WTC11 (cell line): ENCODE results near the gene TRIM25. TPM values are rescaled to one million over a fixed set of nuclear protein-coding genes. Genes with fewer than 3 reads are reported as not detected.

Experiments
- CBFB ChIP-seq: sonication (generic); formaldehyde crosslinking; IDR thresholded peaks from 2 replicates; pipeline ENCODE4 v1.8.1; 2022; ENCODE audit warnings: mild to moderate bottlenecking, low read depth, missing genetic modification reagents
- ESRRA ChIP-seq: sonication (generic); formaldehyde crosslinking; IDR thresholded peaks from 2 replicates; pipeline ENCODE4 v1.8.1; 2022; ENCODE audit warnings: mild to moderate bottlenecking, missing genetic modification reagents, borderline replicate concordance
- GABPB1 ChIP-seq: sonication (generic); formaldehyde crosslinking; IDR thresholded peaks from 2 replicates; pipeline ENCODE4 v1.8.1; 2023; ENCODE audit warnings: mild to moderate bottlenecking, missing genetic modification reagents
- PRDM15 ChIP-seq: sonication (generic); formaldehyde crosslinking; IDR thresholded peaks from 2 replicates; pipeline ENCODE4 v1.8.0; 2022; ENCODE audit warnings: missing genetic modification reagents
- SP1 ChIP-seq: sonication (generic); formaldehyde crosslinking; conservative IDR thresholded peaks from 2 replicates; pipeline ENCODE4 v1.8.1; 2022; ENCODE audit warnings: missing genetic modification reagents
- ZMAT4 ChIP-seq: fragments of 250-450 bp; sonication (Bioruptor Pico); IDR thresholded peaks from 2 replicates; pipeline ENCODE4 v1.9.0; 2021; ENCODE audit warnings: mild to moderate bottlenecking
- ZNF416 ChIP-seq: fragments of 250-450 bp; sonication (Bioruptor Pico); IDR thresholded peaks from 2 replicates; pipeline ENCODE4 v1.9.0; 2021; ENCODE audit warnings: mild to moderate bottlenecking, inconsistent platforms
- total RNA-seq: library from RNA; stranded (reverse); gene quantifications from 3 replicates; pipeline ENCODE4 v1.2.3, GENCODE V29; 2021
- TF ChIP-seq, protein P1 (sequence below): sonication (generic); formaldehyde crosslinking; IDR thresholded peaks from 2 replicates; pipeline ENCODE4 v1.8.1; 2023; ENCODE audit warnings: mild to moderate bottlenecking, missing genetic modification reagents, borderline replicate concordance
- TF ChIP-seq, protein P2 (sequence below): sonication (generic); formaldehyde crosslinking; IDR thresholded peaks from 2 replicates; pipeline ENCODE4 v1.8.1; 2022; ENCODE audit warnings: mild to moderate bottlenecking, moderate library complexity, missing genetic modification reagents
- TF ChIP-seq, protein P3 (sequence below): fragments of 250-450 bp; sonication (Bioruptor Pico); IDR thresholded peaks from 2 replicates; pipeline ENCODE4 v1.8.0; 2021; ENCODE audit warnings: mild to moderate bottlenecking
- TF ChIP-seq, protein P4 (sequence below): fragments of 250-450 bp; sonication (Bioruptor Pico); IDR thresholded peaks from 2 replicates; pipeline ENCODE4 v1.9.0; 2021; ENCODE audit warnings: mild to moderate bottlenecking
- TF ChIP-seq, protein P5 (sequence below): sonication (generic); formaldehyde crosslinking; IDR thresholded peaks from 2 replicates; pipeline ENCODE4 v1.8.1; 2023; ENCODE audit warnings: mild to moderate bottlenecking, missing genetic modification reagents

TRIM25 gene
- total RNA-seq, 1 experiment from 2014 or later: 49.0 TPM

DNA sequence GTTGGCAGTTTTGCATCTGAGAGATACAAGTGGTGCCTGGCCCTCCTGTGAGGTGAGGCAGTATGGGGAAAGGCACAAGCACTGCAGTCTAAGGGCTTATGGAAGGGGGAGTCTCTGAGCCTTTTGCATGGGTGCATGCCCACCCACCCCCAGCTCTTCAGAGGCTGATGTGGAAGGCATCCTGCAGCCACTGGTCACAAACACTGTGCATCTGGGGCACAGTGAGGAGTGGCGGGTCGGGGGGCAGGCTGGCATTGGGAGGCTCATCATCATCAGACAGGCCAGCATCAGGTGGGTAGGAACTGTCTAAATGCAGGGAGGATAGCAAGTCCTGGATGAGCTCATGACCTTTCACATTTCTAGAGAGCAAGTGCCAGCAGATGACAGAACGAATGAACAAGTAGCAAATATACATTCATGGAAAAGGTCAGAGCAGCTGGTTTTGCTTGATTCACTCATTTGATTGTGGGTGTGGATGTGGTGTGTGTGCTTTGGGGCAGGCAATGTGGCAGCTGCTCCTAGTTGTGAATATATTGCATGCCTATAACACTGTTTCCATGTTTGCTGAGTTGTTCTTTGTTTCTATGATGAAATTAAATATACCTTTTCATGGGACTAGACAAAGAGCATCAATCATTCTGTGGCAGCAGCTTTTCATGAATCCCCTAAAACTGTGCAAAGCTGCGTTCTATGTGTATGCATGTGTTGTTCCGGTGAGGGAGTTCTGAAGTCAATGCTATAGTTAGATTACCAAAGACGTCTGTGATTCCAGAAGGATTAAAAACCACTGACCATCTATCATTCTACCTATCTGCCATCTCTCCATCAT lies 29.2 kb downstream of the TRIM25 start (continued):
- TF ChIP-seq, protein P1, sequence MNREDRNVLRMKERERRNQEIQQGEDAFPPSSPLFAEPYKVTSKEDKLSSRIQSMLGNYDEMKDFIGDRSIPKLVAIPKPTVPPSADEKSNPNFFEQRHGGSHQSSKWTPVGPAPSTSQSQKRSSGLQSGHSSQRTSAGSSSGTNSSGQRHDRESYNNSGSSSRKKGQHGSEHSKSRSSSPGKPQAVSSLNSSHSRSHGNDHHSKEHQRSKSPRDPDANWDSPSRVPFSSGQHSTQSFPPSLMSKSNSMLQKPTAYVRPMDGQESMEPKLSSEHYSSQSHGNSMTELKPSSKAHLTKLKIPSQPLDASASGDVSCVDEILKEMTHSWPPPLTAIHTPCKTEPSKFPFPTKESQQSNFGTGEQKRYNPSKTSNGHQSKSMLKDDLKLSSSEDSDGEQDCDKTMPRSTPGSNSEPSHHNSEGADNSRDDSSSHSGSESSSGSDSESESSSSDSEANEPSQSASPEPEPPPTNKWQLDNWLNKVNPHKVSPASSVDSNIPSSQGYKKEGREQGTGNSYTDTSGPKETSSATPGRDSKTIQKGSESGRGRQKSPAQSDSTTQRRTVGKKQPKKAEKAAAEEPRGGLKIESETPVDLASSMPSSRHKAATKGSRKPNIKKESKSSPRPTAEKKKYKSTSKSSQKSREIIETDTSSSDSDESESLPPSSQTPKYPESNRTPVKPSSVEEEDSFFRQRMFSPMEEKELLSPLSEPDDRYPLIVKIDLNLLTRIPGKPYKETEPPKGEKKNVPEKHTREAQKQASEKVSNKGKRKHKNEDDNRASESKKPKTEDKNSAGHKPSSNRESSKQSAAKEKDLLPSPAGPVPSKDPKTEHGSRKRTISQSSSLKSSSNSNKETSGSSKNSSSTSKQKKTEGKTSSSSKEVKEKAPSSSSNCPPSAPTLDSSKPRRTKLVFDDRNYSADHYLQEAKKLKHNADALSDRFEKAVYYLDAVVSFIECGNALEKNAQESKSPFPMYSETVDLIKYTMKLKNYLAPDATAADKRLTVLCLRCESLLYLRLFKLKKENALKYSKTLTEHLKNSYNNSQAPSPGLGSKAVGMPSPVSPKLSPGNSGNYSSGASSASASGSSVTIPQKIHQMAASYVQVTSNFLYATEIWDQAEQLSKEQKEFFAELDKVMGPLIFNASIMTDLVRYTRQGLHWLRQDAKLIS (CRISPR knock-in tag): no peak
- TF ChIP-seq, protein P2, sequence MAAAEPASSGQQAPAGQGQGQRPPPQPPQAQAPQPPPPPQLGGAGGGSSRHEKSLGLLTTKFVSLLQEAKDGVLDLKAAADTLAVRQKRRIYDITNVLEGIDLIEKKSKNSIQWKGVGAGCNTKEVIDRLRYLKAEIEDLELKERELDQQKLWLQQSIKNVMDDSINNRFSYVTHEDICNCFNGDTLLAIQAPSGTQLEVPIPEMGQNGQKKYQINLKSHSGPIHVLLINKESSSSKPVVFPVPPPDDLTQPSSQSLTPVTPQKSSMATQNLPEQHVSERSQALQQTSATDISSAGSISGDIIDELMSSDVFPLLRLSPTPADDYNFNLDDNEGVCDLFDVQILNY (CRISPR knock-in tag): no peak
- TF ChIP-seq, protein P3, sequence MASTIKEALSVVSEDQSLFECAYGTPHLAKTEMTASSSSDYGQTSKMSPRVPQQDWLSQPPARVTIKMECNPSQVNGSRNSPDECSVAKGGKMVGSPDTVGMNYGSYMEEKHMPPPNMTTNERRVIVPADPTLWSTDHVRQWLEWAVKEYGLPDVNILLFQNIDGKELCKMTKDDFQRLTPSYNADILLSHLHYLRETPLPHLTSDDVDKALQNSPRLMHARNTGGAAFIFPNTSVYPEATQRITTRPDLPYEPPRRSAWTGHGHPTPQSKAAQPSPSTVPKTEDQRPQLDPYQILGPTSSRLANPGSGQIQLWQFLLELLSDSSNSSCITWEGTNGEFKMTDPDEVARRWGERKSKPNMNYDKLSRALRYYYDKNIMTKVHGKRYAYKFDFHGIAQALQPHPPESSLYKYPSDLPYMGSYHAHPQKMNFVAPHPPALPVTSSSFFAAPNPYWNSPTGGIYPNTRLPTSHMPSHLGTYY (CRISPR knock-in tag): no peak
- TF ChIP-seq PRDM15 (CRISPR knock-in tag) (no peak), GABPB1 (CRISPR knock-in tag) (no peak), CBFB (CRISPR knock-in tag) (no peak), ESRRA (no peak), SP1 (no peak), ZNF416 (CRISPR knock-in tag) (no peak), ZMAT4 (CRISPR knock-in tag) (no peak)
- TF ChIP-seq, protein P4, sequence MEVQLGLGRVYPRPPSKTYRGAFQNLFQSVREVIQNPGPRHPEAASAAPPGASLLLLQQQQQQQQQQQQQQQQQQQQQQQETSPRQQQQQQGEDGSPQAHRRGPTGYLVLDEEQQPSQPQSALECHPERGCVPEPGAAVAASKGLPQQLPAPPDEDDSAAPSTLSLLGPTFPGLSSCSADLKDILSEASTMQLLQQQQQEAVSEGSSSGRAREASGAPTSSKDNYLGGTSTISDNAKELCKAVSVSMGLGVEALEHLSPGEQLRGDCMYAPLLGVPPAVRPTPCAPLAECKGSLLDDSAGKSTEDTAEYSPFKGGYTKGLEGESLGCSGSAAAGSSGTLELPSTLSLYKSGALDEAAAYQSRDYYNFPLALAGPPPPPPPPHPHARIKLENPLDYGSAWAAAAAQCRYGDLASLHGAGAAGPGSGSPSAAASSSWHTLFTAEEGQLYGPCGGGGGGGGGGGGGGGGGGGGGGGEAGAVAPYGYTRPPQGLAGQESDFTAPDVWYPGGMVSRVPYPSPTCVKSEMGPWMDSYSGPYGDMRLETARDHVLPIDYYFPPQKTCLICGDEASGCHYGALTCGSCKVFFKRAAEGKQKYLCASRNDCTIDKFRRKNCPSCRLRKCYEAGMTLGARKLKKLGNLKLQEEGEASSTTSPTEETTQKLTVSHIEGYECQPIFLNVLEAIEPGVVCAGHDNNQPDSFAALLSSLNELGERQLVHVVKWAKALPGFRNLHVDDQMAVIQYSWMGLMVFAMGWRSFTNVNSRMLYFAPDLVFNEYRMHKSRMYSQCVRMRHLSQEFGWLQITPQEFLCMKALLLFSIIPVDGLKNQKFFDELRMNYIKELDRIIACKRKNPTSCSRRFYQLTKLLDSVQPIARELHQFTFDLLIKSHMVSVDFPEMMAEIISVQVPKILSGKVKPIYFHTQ (CRISPR knock-in tag): no peak
- TF ChIP-seq, protein P5, sequence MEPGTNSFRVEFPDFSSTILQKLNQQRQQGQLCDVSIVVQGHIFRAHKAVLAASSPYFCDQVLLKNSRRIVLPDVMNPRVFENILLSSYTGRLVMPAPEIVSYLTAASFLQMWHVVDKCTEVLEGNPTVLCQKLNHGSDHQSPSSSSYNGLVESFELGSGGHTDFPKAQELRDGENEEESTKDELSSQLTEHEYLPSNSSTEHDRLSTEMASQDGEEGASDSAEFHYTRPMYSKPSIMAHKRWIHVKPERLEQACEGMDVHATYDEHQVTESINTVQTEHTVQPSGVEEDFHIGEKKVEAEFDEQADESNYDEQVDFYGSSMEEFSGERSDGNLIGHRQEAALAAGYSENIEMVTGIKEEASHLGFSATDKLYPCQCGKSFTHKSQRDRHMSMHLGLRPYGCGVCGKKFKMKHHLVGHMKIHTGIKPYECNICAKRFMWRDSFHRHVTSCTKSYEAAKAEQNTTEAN (CRISPR knock-in tag): no peak
